Astrocyte of the cerebellum (primary cell): Measurements from ENCODE around the gene TIMM50.
"Not testable (repeated sequence)": the region's sequence is repeated elsewhere in the genome, so short reads cannot be mapped to it uniquely, and the experiment has no call there.

Experiments
- DNase-seq: peaks from one replicate; pipeline ENCODE4 v3.0.0-alpha.2; 2011; ENCODE audit warnings: low read depth
- H3K4me3 ChIP-seq: 2 replicates; pipeline ENCODE4 v1.5.1; 2011; ENCODE audit warnings: mild to moderate bottlenecking, low read depth, low read length, moderate library complexity
- in situ Hi-C: cut with HindIII; loops from 2 replicates; pipeline ENCODE4 v1.10.0; 2017; ENCODE audit warnings: low sequenced_read_pairs
- TF ChIP-seq, protein P1 (sequence below): IDR thresholded peaks from 2 replicates; pipeline ENCODE4 v1.5.1; 2012; ENCODE audit warnings: low read length, low read depth, moderate library complexity, mild to moderate bottlenecking; ENCODE audit errors: missing control alignments

TIMM50 gene

DNA sequence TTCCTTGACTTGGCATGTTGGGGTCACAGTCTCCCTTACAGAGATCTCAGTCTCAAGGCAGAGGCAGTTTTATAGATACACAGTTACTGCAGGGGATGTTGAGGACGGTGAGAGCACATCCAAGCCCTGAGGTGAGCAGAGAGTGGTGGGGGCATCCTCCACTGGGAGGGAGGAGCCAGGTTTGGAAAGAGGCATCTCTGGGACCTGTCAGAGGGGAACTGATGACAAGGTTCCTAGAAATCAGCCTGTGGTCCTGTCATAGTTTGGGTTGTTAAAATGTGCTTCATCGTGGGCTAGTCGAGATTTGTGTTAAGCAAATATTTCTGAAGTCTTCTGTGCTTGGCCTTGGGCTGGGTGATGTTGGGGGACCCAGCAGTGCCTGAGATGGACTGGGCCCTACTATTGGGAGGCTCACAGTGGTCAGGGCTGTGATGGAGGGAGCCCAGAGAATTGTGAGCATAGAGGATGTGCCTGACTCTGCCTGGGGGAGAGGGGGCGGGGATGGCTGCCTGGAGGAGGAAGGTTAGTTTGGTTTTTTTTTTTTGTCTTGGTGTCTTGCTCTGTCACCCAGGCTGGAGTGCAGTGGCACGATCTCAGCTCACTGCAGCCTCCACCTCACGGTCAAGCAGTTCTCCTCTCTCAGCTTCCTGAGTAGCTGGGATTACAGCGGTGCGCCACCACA, 31.4 kb upstream of the TIMM50 start:
- TF ChIP-seq, protein P1, sequence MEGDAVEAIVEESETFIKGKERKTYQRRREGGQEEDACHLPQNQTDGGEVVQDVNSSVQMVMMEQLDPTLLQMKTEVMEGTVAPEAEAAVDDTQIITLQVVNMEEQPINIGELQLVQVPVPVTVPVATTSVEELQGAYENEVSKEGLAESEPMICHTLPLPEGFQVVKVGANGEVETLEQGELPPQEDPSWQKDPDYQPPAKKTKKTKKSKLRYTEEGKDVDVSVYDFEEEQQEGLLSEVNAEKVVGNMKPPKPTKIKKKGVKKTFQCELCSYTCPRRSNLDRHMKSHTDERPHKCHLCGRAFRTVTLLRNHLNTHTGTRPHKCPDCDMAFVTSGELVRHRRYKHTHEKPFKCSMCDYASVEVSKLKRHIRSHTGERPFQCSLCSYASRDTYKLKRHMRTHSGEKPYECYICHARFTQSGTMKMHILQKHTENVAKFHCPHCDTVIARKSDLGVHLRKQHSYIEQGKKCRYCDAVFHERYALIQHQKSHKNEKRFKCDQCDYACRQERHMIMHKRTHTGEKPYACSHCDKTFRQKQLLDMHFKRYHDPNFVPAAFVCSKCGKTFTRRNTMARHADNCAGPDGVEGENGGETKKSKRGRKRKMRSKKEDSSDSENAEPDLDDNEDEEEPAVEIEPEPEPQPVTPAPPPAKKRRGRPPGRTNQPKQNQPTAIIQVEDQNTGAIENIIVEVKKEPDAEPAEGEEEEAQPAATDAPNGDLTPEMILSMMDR = no peak
- DNase-seq = no peak
- H3K4me3 ChIP-seq = no peak overlapping the region
- in situ Hi-C loops = no loop called here

DNA sequence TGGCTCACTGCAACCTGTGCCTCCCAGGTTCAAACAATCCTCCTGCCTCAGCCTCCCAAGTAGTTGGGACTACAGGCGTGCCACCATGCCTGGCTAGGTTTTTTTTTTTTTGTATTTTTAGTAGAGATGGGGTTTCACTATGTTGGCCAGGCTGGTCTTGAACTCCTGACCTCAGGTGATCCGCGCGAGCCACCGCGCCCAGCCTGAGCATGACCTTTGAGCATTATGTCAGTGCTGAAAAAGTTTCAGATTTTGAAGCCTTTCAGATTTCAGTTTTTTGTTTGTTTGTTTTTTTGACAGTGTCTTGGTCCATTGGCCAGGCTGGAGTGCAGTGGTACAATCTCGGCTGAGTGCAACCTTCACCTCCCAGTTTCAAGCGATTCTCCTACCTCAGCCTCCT, 29.4 kb upstream of the TIMM50 start:
- H3K4me3 ChIP-seq, DNase-seq, in situ Hi-C loops: not testable (repeated sequence)

DNA sequence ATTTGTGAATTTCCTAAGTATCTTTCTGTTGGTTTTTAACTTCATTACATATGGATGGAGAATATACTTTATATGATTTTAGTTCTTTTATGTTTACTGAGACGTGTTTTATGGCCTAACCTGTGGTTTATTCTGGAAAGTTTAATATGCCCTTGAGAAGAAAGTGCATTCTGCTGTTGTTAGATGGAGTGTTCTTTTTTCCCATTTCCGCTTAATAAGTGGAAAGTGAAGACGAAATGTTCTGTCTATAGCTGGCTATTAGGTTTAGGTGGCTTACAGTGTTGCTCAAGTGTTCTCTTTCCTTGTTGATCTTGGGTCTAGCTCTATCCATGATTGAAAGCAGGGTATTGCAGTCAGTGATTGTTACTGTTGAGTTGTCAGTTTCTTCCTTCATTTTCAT, 17.2 kb upstream of the TIMM50 start:
- TF ChIP-seq, protein P1 = no peak
- no peak overlapping the region for H3K4me3 ChIP-seq
- DNase-seq = no peak
- in situ Hi-C loops = no loop called here

DNA sequence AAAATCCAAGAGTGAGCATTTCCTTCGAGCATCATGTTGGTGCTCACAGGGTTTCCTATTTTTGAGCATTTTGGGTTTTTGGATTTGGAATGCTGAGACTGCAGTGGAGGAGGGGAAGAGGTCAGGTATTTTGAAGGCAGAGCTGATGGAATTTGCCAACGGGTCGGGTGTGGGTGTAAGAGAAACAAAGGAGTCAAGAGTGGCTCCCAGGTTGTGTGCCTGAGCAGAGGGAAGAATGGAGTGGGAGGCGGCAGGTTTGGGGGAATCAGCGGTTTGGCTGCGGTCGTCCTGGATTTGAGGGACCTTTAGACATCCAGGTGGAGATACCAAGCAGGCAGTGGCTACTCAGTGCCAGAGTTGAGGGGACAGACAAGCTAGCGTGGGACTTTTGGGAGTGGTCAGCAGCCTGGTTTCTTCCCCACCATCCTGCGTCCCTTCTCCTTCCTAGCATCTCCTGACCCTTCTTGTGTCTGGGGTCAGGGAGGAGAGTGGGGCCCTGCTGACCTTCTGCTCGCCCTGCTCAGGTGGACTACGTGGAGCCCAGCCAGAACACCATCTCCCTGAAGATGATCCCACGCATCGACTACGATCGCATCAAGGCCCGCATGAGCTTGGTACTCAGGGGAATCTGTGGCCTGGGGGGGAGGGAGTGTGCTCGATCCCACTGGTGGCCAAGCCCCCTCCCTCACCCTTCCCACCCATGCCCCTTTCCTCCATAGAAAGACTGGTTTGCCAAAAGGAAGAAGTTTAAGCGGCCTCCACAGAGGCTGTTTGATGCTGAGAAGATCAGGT, 14.5 kb upstream of the TIMM50 start:
- in situ Hi-C loops = no loop called here
- no peak overlapping the region for H3K4me3 ChIP-seq
- no peak for DNase-seq
- TF ChIP-seq, protein P1 = no peak

DNA sequence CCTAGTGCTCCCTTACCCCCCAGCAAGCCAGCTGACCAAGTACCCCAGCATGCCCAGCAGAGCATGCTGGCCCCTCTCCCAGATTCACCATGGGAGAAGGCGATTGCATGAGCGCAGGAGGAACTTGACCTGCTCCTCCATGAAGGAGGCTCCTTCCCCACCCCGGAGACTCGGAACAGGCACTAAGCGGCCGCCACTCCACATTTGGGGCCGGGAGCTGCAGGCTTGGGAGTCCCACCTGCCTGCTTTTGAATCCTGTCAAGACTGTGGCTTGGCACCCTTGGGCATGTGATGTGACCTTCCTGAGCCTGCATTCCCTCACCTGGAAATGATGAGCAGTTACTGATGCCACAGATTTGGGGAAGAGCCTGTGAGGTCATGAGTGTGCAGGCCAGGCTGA, 12.7 kb upstream of the TIMM50 start:
- DNase-seq = no peak
- TF ChIP-seq, protein P1 = no peak
- no peak overlapping the region for H3K4me3 ChIP-seq
- in situ Hi-C loops = no loop called here

DNA sequence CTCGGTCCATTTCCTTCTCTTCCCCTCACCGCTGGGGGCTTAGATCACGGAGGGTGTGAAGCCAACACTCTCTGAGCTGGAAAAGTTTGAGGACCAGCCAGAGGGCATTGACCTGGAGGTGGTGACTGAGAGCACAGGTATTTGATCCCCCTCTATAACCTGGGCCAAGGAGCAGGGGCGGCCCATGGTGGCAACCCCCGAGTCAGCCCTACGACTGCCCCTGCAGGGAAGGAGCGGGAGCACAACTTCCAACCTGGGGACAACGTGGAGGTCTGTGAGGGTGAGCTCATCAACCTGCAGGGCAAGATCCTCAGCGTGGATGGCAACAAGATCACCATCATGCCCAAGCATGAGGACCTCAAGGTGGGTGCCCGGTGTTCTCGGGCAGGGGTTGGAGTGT, 11.6 kb upstream of the TIMM50 start:
- in situ Hi-C loops = no loop called here
- TF ChIP-seq, protein P1 = no peak

DNA sequence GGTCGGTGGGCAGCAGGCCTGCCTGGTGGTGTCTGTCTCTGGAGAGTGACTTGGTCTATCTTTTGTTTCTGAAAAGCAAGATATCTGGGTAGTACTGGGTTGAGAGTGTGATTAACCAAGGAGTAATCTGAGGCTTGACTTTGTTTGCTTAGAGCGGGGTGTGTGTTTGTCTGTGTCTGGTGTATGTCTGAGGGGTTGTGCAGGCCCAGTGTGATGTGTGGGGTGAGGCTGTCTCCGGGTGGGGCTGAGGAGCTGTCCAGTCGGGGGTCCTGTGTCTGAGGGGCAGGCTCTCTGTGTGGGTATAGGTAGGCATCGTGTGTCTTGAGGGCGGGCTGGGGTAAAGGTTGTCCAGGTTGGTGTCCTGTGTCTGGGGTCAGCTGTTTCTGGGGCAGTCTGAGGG, 11.1 kb upstream of the TIMM50 start:
- no peak overlapping the region for H3K4me3 ChIP-seq
- TF ChIP-seq, protein P1 = no peak
- no peak for DNase-seq
- in situ Hi-C loops = no loop called here

More for the DNA sequence above, 11.6 kb upstream of the TIMM50 start:
- no peak overlapping the region for H3K4me3 ChIP-seq
- no peak for DNase-seq
